DMS53 (cell line): ENCODE measurements around the gene TMPRSS4.

Experiments
- DNase-seq: peaks from one replicate; lab custom pipeline; 2025; lab: John Stamatoyannopoulos, UW

The TMPRSS4 gene

GRCh38 chr11:118076754-118077281 lies at the start of gene TMPRSS4:
TMPRSS4 (plus strand) TSS chr11:118077078; CDS start chr11:118077303, 225 bp downstream.
- DNase-seq: peak; percentile 95

- DNase-seq: no peak
Observed at GRCh38 chr11:118027694-118028093, 49.2 kb upstream of the TMPRSS4 start.

- no peak for DNase-seq
Observed at GRCh38 chr11:118028626-118029025, 48.3 kb upstream of the TMPRSS4 start.

- no peak for DNase-seq
Observed at GRCh38 chr11:118033443-118033842, 43.4 kb upstream of the TMPRSS4 start.

GRCh38 chr11:118042141-118042540 lies 34.7 kb upstream of the TMPRSS4 start:
- DNase-seq: no peak

GRCh38 chr11:118042796-118043195 lies 34.1 kb upstream of the TMPRSS4 start:
- DNase-seq: no peak

- DNase-seq: no peak
Observed at GRCh38 chr11:118045191-118045590, 31.7 kb upstream of the TMPRSS4 start.

GRCh38 chr11:118046051-118046963 lies 30.6 kb upstream of the TMPRSS4 start:
- no peak for DNase-seq

GRCh38 chr11:118046964-118047700 lies 29.7 kb upstream of the TMPRSS4 start:
- no peak for DNase-seq

- no peak for DNase-seq
Observed at GRCh38 chr11:118047749-118048148, 29.1 kb upstream of the TMPRSS4 start.

- DNase-seq: peak; percentile 51
Observed at GRCh38 chr11:118048472-118049370, 28.2 kb upstream of the TMPRSS4 start.

- DNase-seq: no peak
Observed at GRCh38 chr11:118049771-118050170, 27.1 kb upstream of the TMPRSS4 start.

GRCh38 chr11:118050208-118050891 lies 26.5 kb upstream of the TMPRSS4 start:
- DNase-seq: no peak

- no peak for DNase-seq
Observed at GRCh38 chr11:118051136-118051610, 25.7 kb upstream of the TMPRSS4 start.

GRCh38 chr11:118051611-118052461 lies 25.0 kb upstream of the TMPRSS4 start:
- no peak for DNase-seq

GRCh38 chr11:118052581-118053206 lies 24.2 kb upstream of the TMPRSS4 start:
- no peak for DNase-seq

GRCh38 chr11:118054712-118055640 lies 21.9 kb upstream of the TMPRSS4 start:
- DNase-seq: no peak

- DNase-seq: no peak
Observed at GRCh38 chr11:118055966-118056365, 20.9 kb upstream of the TMPRSS4 start.
